Ishikawa (cell line): ENCODE data around the gene SNAPC2.

Source experiments
- CEBPB ChIP-seq: IDR thresholded peaks from 2 replicates; pipeline ENCODE4 v1.6.1; 2012
- CREB1 ChIP-seq: IDR thresholded peaks from 2 replicates; pipeline ENCODE4 v1.6.1; 2012; ENCODE audit warnings: low read depth
- EGR1 ChIP-seq: IDR thresholded peaks from 2 replicates; pipeline ENCODE4 v1.6.1; 2012
- TAF1 ChIP-seq: IDR thresholded peaks from 2 replicates; pipeline ENCODE4 v1.6.1; 2012; ENCODE audit warnings: low read depth, mild to moderate bottlenecking
- TF ChIP-seq, protein P1 (sequence below): IDR thresholded peaks from 2 replicates; pipeline ENCODE4 v1.6.1; 2012; ENCODE audit warnings: low read depth, mild to moderate bottlenecking

- TF ChIP-seq CEBPB (no peak), TAF1 (no peak), EGR1 (no peak), CREB1 (no peak)
- TF ChIP-seq, protein P1, sequence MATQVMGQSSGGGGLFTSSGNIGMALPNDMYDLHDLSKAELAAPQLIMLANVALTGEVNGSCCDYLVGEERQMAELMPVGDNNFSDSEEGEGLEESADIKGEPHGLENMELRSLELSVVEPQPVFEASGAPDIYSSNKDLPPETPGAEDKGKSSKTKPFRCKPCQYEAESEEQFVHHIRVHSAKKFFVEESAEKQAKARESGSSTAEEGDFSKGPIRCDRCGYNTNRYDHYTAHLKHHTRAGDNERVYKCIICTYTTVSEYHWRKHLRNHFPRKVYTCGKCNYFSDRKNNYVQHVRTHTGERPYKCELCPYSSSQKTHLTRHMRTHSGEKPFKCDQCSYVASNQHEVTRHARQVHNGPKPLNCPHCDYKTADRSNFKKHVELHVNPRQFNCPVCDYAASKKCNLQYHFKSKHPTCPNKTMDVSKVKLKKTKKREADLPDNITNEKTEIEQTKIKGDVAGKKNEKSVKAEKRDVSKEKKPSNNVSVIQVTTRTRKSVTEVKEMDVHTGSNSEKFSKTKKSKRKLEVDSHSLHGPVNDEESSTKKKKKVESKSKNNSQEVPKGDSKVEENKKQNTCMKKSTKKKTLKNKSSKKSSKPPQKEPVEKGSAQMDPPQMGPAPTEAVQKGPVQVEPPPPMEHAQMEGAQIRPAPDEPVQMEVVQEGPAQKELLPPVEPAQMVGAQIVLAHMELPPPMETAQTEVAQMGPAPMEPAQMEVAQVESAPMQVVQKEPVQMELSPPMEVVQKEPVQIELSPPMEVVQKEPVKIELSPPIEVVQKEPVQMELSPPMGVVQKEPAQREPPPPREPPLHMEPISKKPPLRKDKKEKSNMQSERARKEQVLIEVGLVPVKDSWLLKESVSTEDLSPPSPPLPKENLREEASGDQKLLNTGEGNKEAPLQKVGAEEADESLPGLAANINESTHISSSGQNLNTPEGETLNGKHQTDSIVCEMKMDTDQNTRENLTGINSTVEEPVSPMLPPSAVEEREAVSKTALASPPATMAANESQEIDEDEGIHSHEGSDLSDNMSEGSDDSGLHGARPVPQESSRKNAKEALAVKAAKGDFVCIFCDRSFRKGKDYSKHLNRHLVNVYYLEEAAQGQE: no peak
Measured at GRCh38 chr19:7940841-7941240, 20.7 kb downstream of the SNAPC2 start.
